K562 (cell line): Measurements from ENCODE around the gene CD55.

Experiments
- ARNT ChIP-seq, 2 experiments: fragments of 450-650 bp; IDR thresholded peaks; 2 replicates each; pipeline ENCODE4 v1.6.1; 2016; ENCODE audit warnings: mild to moderate bottlenecking in 1 of 2
- ATF2 ChIP-seq: sonication (generic); formaldehyde crosslinking; IDR thresholded peaks from 2 replicates; pipeline ENCODE4 v1.8.1; 2022; ENCODE audit warnings: missing genetic modification reagents
- CREB3 ChIP-seq: fragments of 450-650 bp; conservative IDR thresholded peaks from 2 replicates; pipeline ENCODE4 v1.6.1; 2016; ENCODE audit warnings: missing genetic modification characterization, low read depth, mild to moderate bottlenecking, missing compliant biosample characterization, moderate library complexity
- FOS ChIP-seq: IDR thresholded peaks from 3 replicates; pipeline ENCODE4 v1.6.1; 2011; ENCODE audit not compliant: insufficient read length; ENCODE audit errors: extremely low read depth
- POLR2A ChIP-seq: fragments of 450-650 bp; conservative IDR thresholded peaks from 2 replicates; pipeline ENCODE4 v1.6.1; 2016
- ZBTB40 ChIP-seq, 2 experiments: fragments of 450-650 bp in 1 of 2; sonication (generic) in 1 of 2; formaldehyde crosslinking in 1 of 2; IDR thresholded peaks; 2 replicates each; pipeline versions ENCODE4 v1.7.1 to v1.9.0; 2016 to 2022; ENCODE audit warnings: inconsistent platforms in 1 of 2, mild to moderate bottlenecking in 1 of 2, missing genetic modification reagents in 1 of 2
- ZZZ3 ChIP-seq: fragments of 450-650 bp; IDR thresholded peaks from 2 replicates; pipeline ENCODE4 v1.6.1; 2016; ENCODE audit warnings: antibody characterized with exemption, mild to moderate bottlenecking, moderate library complexity

GRCh38 chr1:207312604-207312920, 8.9 kb upstream of the CD55 start:
- TF ChIP-seq ATF2 (CRISPR knock-in tag) = no peak
- TF ChIP-seq CREB3 (tag) = no peak
- TF ChIP-seq ZZZ3 = no peak
- TF ChIP-seq ZBTB40 (IDR thresholded peaks at IDR 0.05) = no peak
- TF ChIP-seq ZBTB40 (CRISPR knock-in tag; IDR thresholded peaks at IDR 0.05) = no peak
- no peak for TF ChIP-seq ARNT (IDR thresholded peaks at IDR 0.05)
- TF ChIP-seq FOS = no peak
- no peak for TF ChIP-seq POLR2A
